H9 (cell line): ENCODE results near the gene ARID1B. TPM values are rescaled to one million over a fixed set of nuclear protein-coding genes. Genes with fewer than 3 reads are reported as not detected.

Source experiments
- DNase-seq: peaks from one replicate; pipeline ENCODE4 v3.0.0-alpha.2; 2017
- H2AFZ ChIP-seq: one replicate; pipeline ENCODE4 v1.6.1; 2013; ENCODE audit warnings: mild to moderate bottlenecking, low read length, control low read depth, moderate library complexity
- H2AK5ac ChIP-seq: 2 replicates; pipeline ENCODE4 v1.6.1; 2013; ENCODE audit warnings: low read length, control low read depth, mixed read lengths; ENCODE audit not compliant: insufficient read length
- H2BK120ac ChIP-seq: one replicate; pipeline ENCODE4 v1.6.1; 2013; ENCODE audit warnings: low read depth, mild to moderate bottlenecking, low read length, control low read depth, inconsistent platforms; ENCODE audit not compliant: poor library complexity, severe bottlenecking
- H2BK12ac ChIP-seq: 2 replicates; pipeline ENCODE4 v1.6.1; 2013; ENCODE audit warnings: low read length, control low read depth, mixed read lengths, low read depth; ENCODE audit not compliant: insufficient read length
- H2BK15ac ChIP-seq: 2 replicates; pipeline ENCODE4 v1.6.1; 2013; ENCODE audit warnings: low read depth, low read length, control low read depth
- H2BK20ac ChIP-seq: one replicate; pipeline ENCODE4 v1.6.1; 2013; ENCODE audit warnings: low read depth, mild to moderate bottlenecking, low read length, control low read depth, inconsistent platforms; ENCODE audit not compliant: poor library complexity, severe bottlenecking
- H2BK5ac ChIP-seq: 2 replicates; pipeline ENCODE4 v1.6.1; 2013; ENCODE audit warnings: low read length, control low read depth, mixed read lengths; ENCODE audit not compliant: insufficient read length
- H3K14ac ChIP-seq: 2 replicates; pipeline ENCODE4 v1.6.1; 2013; ENCODE audit warnings: low read length, control low read depth; ENCODE audit not compliant: insufficient read depth
- H3K18ac ChIP-seq: 2 replicates; pipeline ENCODE4 v1.6.1; 2013; ENCODE audit warnings: low read depth, mild to moderate bottlenecking, mixed read lengths, low read length, control low read depth; ENCODE audit not compliant: insufficient read length
- H3K23ac ChIP-seq: 2 replicates; pipeline ENCODE4 v1.6.1; 2013; ENCODE audit warnings: low read length, control low read depth, mixed read lengths, low read depth; ENCODE audit not compliant: insufficient read length
- H3K23me2 ChIP-seq: 2 replicates; pipeline ENCODE4 v1.6.1; 2013; ENCODE audit warnings: low read depth, mild to moderate bottlenecking, mixed read lengths, low read length, control low read depth; ENCODE audit not compliant: insufficient read length, poor library complexity, severe bottlenecking
- H3K27ac ChIP-seq: 2 replicates; pipeline ENCODE4 v1.5.1; 2013; ENCODE audit warnings: low read length, control low read depth, mixed read lengths, low read depth; ENCODE audit not compliant: insufficient read length
- H3K27me3 ChIP-seq: 2 replicates; pipeline ENCODE4 v1.6.1; 2013; ENCODE audit warnings: low read length, control low read depth, inconsistent platforms; ENCODE audit not compliant: insufficient read depth
- H3K4ac ChIP-seq: 2 replicates; pipeline ENCODE4 v1.6.1; 2013; ENCODE audit warnings: low read depth, mild to moderate bottlenecking, control low read depth, inconsistent platforms, low read length, moderate library complexity
- H3K4me1 ChIP-seq: 2 replicates; pipeline ENCODE4 v1.6.1; 2013; ENCODE audit warnings: low read length, control low read depth, inconsistent platforms; ENCODE audit not compliant: insufficient read depth
- H3K4me2 ChIP-seq: 2 replicates; pipeline ENCODE4 v1.6.1; 2013; ENCODE audit warnings: low read length, control low read depth, mixed read lengths; ENCODE audit not compliant: insufficient read length, insufficient read depth
- H3K56ac ChIP-seq: 2 replicates; pipeline ENCODE4 v1.6.1; 2013; ENCODE audit warnings: low read depth, mild to moderate bottlenecking, mixed read lengths, low read length, control low read depth; ENCODE audit not compliant: insufficient read length
- H3K79me1 ChIP-seq: 2 replicates; pipeline ENCODE4 v1.6.1; 2013; ENCODE audit warnings: low read depth, mild to moderate bottlenecking, moderate library complexity, low read length, control low read depth, inconsistent platforms; ENCODE audit not compliant: insufficient read depth, poor library complexity, severe bottlenecking
- H3K79me2 ChIP-seq: 2 replicates; pipeline ENCODE4 v1.6.1; 2013; ENCODE audit warnings: low read length, control low read depth, inconsistent platforms; ENCODE audit not compliant: insufficient read depth
- H3K9ac ChIP-seq: 2 replicates; pipeline ENCODE4 v1.6.1; 2013; ENCODE audit warnings: low read length, control low read depth, mixed read lengths; ENCODE audit not compliant: insufficient read length; ENCODE audit errors: extremely low read depth
- H3K9me3 ChIP-seq: one replicate; pipeline ENCODE4 v1.6.1; 2013; ENCODE audit warnings: low read depth, low read length, inconsistent platforms; ENCODE audit not compliant: control insufficient read depth
- H3T11ph ChIP-seq: one replicate; pipeline ENCODE4 v1.6.1; 2013; ENCODE audit warnings: mild to moderate bottlenecking, low read length, control low read depth, inconsistent platforms
- H4K20me1 ChIP-seq: one replicate; pipeline ENCODE4 v1.6.1; 2013; ENCODE audit not compliant: control insufficient read depth, insufficient read length, insufficient read depth
- H4K5ac ChIP-seq: 2 replicates; pipeline ENCODE4 v1.6.1; 2013; ENCODE audit warnings: low read depth, mild to moderate bottlenecking, mixed read lengths, low read length, control low read depth; ENCODE audit not compliant: insufficient read length
- H4K8ac ChIP-seq: replicated peaks from 2 replicates; pipeline ENCODE4 v1.6.1; 2013; ENCODE audit warnings: low read length, control low read depth, mixed read lengths, low read depth; ENCODE audit not compliant: insufficient read length
- H4K91ac ChIP-seq: 2 replicates; pipeline ENCODE4 v1.6.1; 2013; ENCODE audit warnings: low read depth, mild to moderate bottlenecking, moderate library complexity, mixed read lengths, low read length, control low read depth; ENCODE audit not compliant: insufficient read length
- H3K27ac Mint-ChIP-seq, 3 experiments: 2 replicates in 2 of 3; 3 replicates in 1 of 3; pipeline ENCODE4 v1.8.0; 2020 to 2021; ENCODE audit warnings: mixed read lengths in 3 of 3, mild to moderate bottlenecking in 1 of 3, moderate library complexity in 1 of 3
- H3K27me3 Mint-ChIP-seq: 2 replicates; pipeline ENCODE4 v1.8.0; 2021; ENCODE audit warnings: low read depth, mild to moderate bottlenecking, moderate library complexity, mixed read lengths
- H3K36me3 Mint-ChIP-seq, 3 experiments: 2 replicates in 2 of 3; 3 replicates in 1 of 3; pipeline ENCODE4 v1.8.0; 2020 to 2021; ENCODE audit warnings: low read depth in 3 of 3, mixed read lengths in 3 of 3; ENCODE audit not compliant: insufficient read depth in 1 of 3
- H3K4me1 Mint-ChIP-seq, 2 experiments: 2 replicates each; pipeline ENCODE4 v1.8.0; 2020; ENCODE audit warnings: mixed read lengths in 2 of 2
- H3K4me3 Mint-ChIP-seq, 2 experiments: 2 replicates in 1 of 2; 3 replicates in 1 of 2; pipeline ENCODE4 v1.8.0; 2020 to 2021; ENCODE audit warnings: mild to moderate bottlenecking in 2 of 2, mixed read lengths in 2 of 2, moderate library complexity in 1 of 2
- H3K9me3 Mint-ChIP-seq, 2 experiments: 2 replicates in 1 of 2; 3 replicates in 1 of 2; pipeline ENCODE4 v1.8.0; 2020; ENCODE audit warnings: mild to moderate bottlenecking in 2 of 2, mixed read lengths in 2 of 2, moderate library complexity in 1 of 2
- CTCF ChIP-seq: fragments of 200-600 bp; sonication (generic); conservative IDR thresholded peaks from 3 replicates; pipeline ENCODE4 v1.8.0; 2021; ENCODE audit warnings: antibody characterized with exemption, mild to moderate bottlenecking
- WGBS: extraction: QIAGEN DNeasy Blood & Tissue Kit; methylation state at CpG from one replicate; pipeline ENCODE4 v1.1.7; 2013; ENCODE audit warnings: missing lambda C conversion rate, low lambda C conversion rate, mixed read lengths; ENCODE audit not compliant: insufficient read length; ENCODE audit errors: extremely low coverage; 5-methylcytosine and 5-hydroxymethylcytosine counted together
- total RNA-seq: library from RNA; stranded (reverse); gene quantifications from 2 replicates; pipeline ENCODE4 v1.2.1, GENCODE V29; 2021

Gene ARID1B
- total RNA-seq, 1 experiment from 2014 or later = 88.2 TPM

- H3K27ac ChIP-seq = no peak overlapping the region
These were observed 39.3 kb downstream of the ARID1B start for GRCh38 chr6:156816505-156816904.

More at GRCh38 chr6:156816505-156816904, 39.3 kb downstream of the ARID1B start:
- no peak overlapping the region for H2BK15ac ChIP-seq
- no peaks in the 10 kb centered on the region for H4K20me1 ChIP-seq
- Mint-ChIP-seq H3K9me3 (no peaks in the 10 kb centered on the region), H3K27me3 (no peaks in the 10 kb centered on the region; the same call in 1 of the 2 replicates), H3K36me3 (no peaks in the 10 kb centered on the region; a peak in 1 of 7 replicates), H3K27ac (peak overlapping the region in 1 of 3 experiments; percentile 70; a peak in 2 of 7 replicates), H3K4me3 (0 out of 5 replicates have a peak overlapping the region, but pooled peaks of 1 of the 2 experiments have one; percentile 10), H3K4me1 (peaks cover 40 to 62% of the 10 kb centered on the region in 2 experiments)
- H3K9me3 ChIP-seq = no peaks in the 10 kb centered on the region
- no peak overlapping the region for H3K56ac ChIP-seq
- WGBS = no CpG with 5 or more reads among the region's 7 CpGs
- no peak overlapping the region for H4K8ac ChIP-seq
- H3K4ac ChIP-seq = no peak overlapping the region
- no peak overlapping the region for H2AFZ ChIP-seq
- H4K91ac ChIP-seq = no peak overlapping the region
- no peak for DNase-seq
- no peak overlapping the region for H2AK5ac ChIP-seq
- no peak overlapping the region for H3K23ac ChIP-seq
- H3K27me3 ChIP-seq = no peaks in the 10 kb centered on the region
- H3K4me1 ChIP-seq = peaks cover 9% of the 10 kb centered on the region; the same call in 1 of the 2 replicates
- H2BK12ac ChIP-seq = no peak overlapping the region
- peaks cover 8% of the 10 kb centered on the region for H3K79me1 ChIP-seq
- no peak overlapping the region for H2BK20ac ChIP-seq
- no peak overlapping the region for H4K5ac ChIP-seq
- H3K18ac ChIP-seq = no peak overlapping the region
- H2BK5ac ChIP-seq = no peak overlapping the region
- TF ChIP-seq CTCF = no peak
- peaks cover 34% of the 10 kb centered on the region; the same call in 1 of the 2 replicates for H3K79me2 ChIP-seq
- H3K23me2 ChIP-seq = no peaks in the 10 kb centered on the region
- H2BK120ac ChIP-seq = no peak overlapping the region
- no peak overlapping the region for H3T11ph ChIP-seq
- no peak overlapping the region for H3K14ac ChIP-seq
- H3K9ac ChIP-seq = no peak overlapping the region
- no peak overlapping the region for H3K4me2 ChIP-seq
